GM12878 (cell line): ENCODE data around the gene KLF18. TPM values are rescaled to one million over a fixed set of nuclear protein-coding genes. Genes with fewer than 3 reads are reported as not detected.

Experiments
- ATAC-seq: fragments of 200-7000 bp; cut with Tn5 transposase; 3 replicates; pipeline ENCODE4 v1.9.1; 2020; ENCODE audit warnings: mild to moderate bottlenecking, moderate library complexity
- BruUV-seq: library from RNA; stranded (reverse); fragments of 400-500 nt; replicated peaks from 2 replicates; lab custom pipeline; 2021; lab: Mats Ljungman, UMichigan
- CTCF ChIA-PET: fragments of 300-600 bp; sonication (Branson Sonifier 250); formaldehyde crosslinking; extraction: SDS; loops from one replicate; lab custom pipeline; 2021; ENCODE audit warnings: inconsistent platforms; lab: Yijun Ruan, JAX
- POLR2A ChIA-PET: fragments of 350-600 bp; formaldehyde crosslinking; extraction: SDS; loops from one replicate; lab custom pipeline; 2021; ENCODE audit warnings: inconsistent platforms; lab: Charles Lee
- RAD21 ChIA-PET: fragments of 300-600 bp; sonication (Branson Sonifier 250); formaldehyde crosslinking; loops from one replicate; lab custom pipeline; 2023; ENCODE audit warnings: antibody characterized with exemption; ENCODE audit not compliant: unreplicated experiment; lab: Charles Lee
- SMC1A ChIA-PET: fragments of 300-600 bp; sonication (Branson Sonifier 250); formaldehyde crosslinking; loops from one replicate; lab custom pipeline; 2023; ENCODE audit not compliant: unreplicated experiment, uncharacterized antibody; lab: Charles Lee
- DNase-seq: peaks from one replicate; pipeline ENCODE4 v3.0.0-alpha.2; 2011; ENCODE audit warnings: low read depth, low spot score
- FAIRE-seq: peaks from 3 replicates; lab custom pipeline; 2011; peaks lifted over from hg19 to GRCh38; lab: Jason Lieb, UNC
- H2AFZ ChIP-seq: 2 replicates; pipeline ENCODE4 v1.6.0; 2011; ENCODE audit warnings: low read depth, low read length, control low read depth; ENCODE audit not compliant: control insufficient read depth
- H3K27ac ChIP-seq: 2 replicates; pipeline ENCODE4 v1.5.1; 2011; ENCODE audit warnings: control low read depth; ENCODE audit not compliant: control insufficient read depth, insufficient read depth
- H3K27me3 ChIP-seq, 2 experiments: replicated peaks in 1 of 2; 2 replicates each; pipeline versions ENCODE4 v1.6.0 to v1.6.1; 2011; ENCODE audit warnings: low read length in 1 of 2; ENCODE audit not compliant: control insufficient read depth in 2 of 2, insufficient read depth in 2 of 2
- H3K36me3 ChIP-seq, 2 experiments: 2 replicates each; pipeline ENCODE4 v1.5.1; 2011; ENCODE audit warnings: low read length in 1 of 2; ENCODE audit not compliant: control insufficient read depth in 2 of 2, insufficient read depth in 2 of 2
- H3K4me1 ChIP-seq: 2 replicates; pipeline ENCODE4 v1.6.1; 2011; ENCODE audit warnings: mild to moderate bottlenecking, low read length, moderate library complexity, mixed read lengths; ENCODE audit not compliant: control insufficient read depth, insufficient read depth
- H3K4me2 ChIP-seq: 2 replicates; pipeline ENCODE4 v1.6.0; 2011; ENCODE audit warnings: control low read depth; ENCODE audit not compliant: control insufficient read depth, insufficient read depth
- H3K4me3 ChIP-seq: fragments of 200-600 bp; sonication (generic); 2 replicates; pipeline ENCODE4 v1.5.1; 2016
- H3K79me2 ChIP-seq: 2 replicates; pipeline ENCODE4 v1.6.0; 2011; ENCODE audit warnings: low read length; ENCODE audit not compliant: control insufficient read depth, insufficient read depth
- H3K9ac ChIP-seq: 2 replicates; pipeline ENCODE4 v1.8.0; 2011; ENCODE audit warnings: low read length, control low read depth, mixed read lengths; ENCODE audit not compliant: control insufficient read depth, insufficient read depth
- H3K9me3 ChIP-seq: replicated peaks from 3 replicates; pipeline ENCODE4 v1.5.1; 2011; ENCODE audit warnings: mild to moderate bottlenecking, low read length; ENCODE audit not compliant: control insufficient read depth, insufficient read depth
- H4K20me1 ChIP-seq: 2 replicates; pipeline ENCODE4 v1.6.0; 2011; ENCODE audit not compliant: control insufficient read depth, insufficient read depth
- BRCA1 ChIP-seq: IDR thresholded peaks from 2 replicates; pipeline ENCODE4 v1.6.1; 2011; ENCODE audit warnings: low read depth, low read length, improper control_type of control experiment
- EGR1 ChIP-seq, 2 experiments: IDR thresholded peaks; 1 replicate in 1 of 2; 2 replicates in 1 of 2; pipeline ENCODE4 v1.6.1; 2011 to 2012; ENCODE audit warnings: low read depth in 2 of 2, low read length in 2 of 2, borderline replicate concordance in 1 of 2, mild to moderate bottlenecking in 1 of 2, moderate library complexity in 1 of 2
- FOXK2 ChIP-seq: fragments of 450-650 bp; IDR thresholded peaks from 2 replicates; pipeline ENCODE4 v1.6.1; 2017; ENCODE audit warnings: mild to moderate bottlenecking, moderate library complexity
- GABPA ChIP-seq: IDR thresholded peaks from 2 replicates; pipeline ENCODE4 v1.6.1; 2014; ENCODE audit warnings: antibody characterized with exemption, low read depth, mild to moderate bottlenecking, inconsistent platforms
- KDM1A ChIP-seq: fragments of 200-600 bp; sonication (generic); IDR thresholded peaks from 2 replicates; pipeline ENCODE4 v1.6.1; 2016; ENCODE audit warnings: borderline replicate concordance
- NFYB ChIP-seq: IDR thresholded peaks from 2 replicates; pipeline ENCODE4 v1.6.1; 2011; ENCODE audit warnings: low read depth, mild to moderate bottlenecking, low read length, improper control_type of control experiment, moderate library complexity; ENCODE audit not compliant: insufficient read depth
- NR2F1 ChIP-seq: fragments of 450-650 bp; conservative IDR thresholded peaks from 2 replicates; pipeline ENCODE4 v1.6.1; 2017; ENCODE audit warnings: mild to moderate bottlenecking
- SIX5 ChIP-seq: IDR thresholded peaks from 2 replicates; pipeline ENCODE4 v1.6.1; 2011; ENCODE audit warnings: mild to moderate bottlenecking, low read depth, low read length, moderate library complexity; ENCODE audit not compliant: severe bottlenecking
- SMAD1 ChIP-seq: fragments of 450-650 bp; IDR thresholded peaks from 2 replicates; pipeline ENCODE4 v1.6.1; 2018; ENCODE audit warnings: mild to moderate bottlenecking, low read depth; ENCODE audit not compliant: partially characterized antibody
- SMARCA5 ChIP-seq: fragments of 450-650 bp; IDR thresholded peaks from 2 replicates; pipeline ENCODE4 v1.6.1; 2017; ENCODE audit warnings: mild to moderate bottlenecking
- SREBF2 ChIP-seq: IDR thresholded peaks from 2 replicates; pipeline ENCODE4 v1.6.1; 2012; ENCODE audit warnings: mild to moderate bottlenecking, low read length
- TCF7 ChIP-seq: IDR thresholded peaks from 2 replicates; pipeline ENCODE4 v1.6.1; 2014; ENCODE audit warnings: antibody characterized with exemption, borderline replicate concordance
- WRNIP1 ChIP-seq: IDR thresholded peaks from 2 replicates; pipeline ENCODE4 v1.6.1; 2011; ENCODE audit warnings: low read depth, low read length, improper control_type of control experiment, borderline replicate concordance
- ZNF687 ChIP-seq: fragments of 450-650 bp; IDR thresholded peaks from 2 replicates; pipeline ENCODE4 v1.6.1; 2017; ENCODE audit warnings: mild to moderate bottlenecking, moderate library complexity
- ZZZ3 ChIP-seq: IDR thresholded peaks from 2 replicates; pipeline ENCODE4 v1.6.1; 2011; ENCODE audit warnings: low read depth; ENCODE audit not compliant: control insufficient read depth, insufficient read length
- WGBS: methylation state at CpG from one replicate; pipeline ENCODE4 v1.1.6; 2016; ENCODE audit warnings: low lambda C conversion rate; ENCODE audit not compliant: insufficient replicate concordance, insufficient coverage; ENCODE audit errors: missing lambda C conversion rate; 5-methylcytosine and 5-hydroxymethylcytosine counted together
- in situ Hi-C: fragments of 300-500 bp; cut with MboI; formaldehyde crosslinking; loops from 9 replicates; pipeline ENCODE4 v1.14.3; 2018; ENCODE audit warnings: mixed read lengths
- intact Hi-C: fragments of 100-400 bp; cut with micrococcal nuclease; formaldehyde crosslinking; loops from one replicate; pipeline ENCODE4 v1.14.2; 2022; ENCODE audit not compliant: unreplicated experiment
- polyA plus RNA-seq, 11 experiments: library from polyadenylated mRNA; depleted of rRNA in 4 of 11; unstranded in 6 of 11; stranded (reverse) in 5 of 11; fragments of >200 nt; fragmentation: Nextera tagmentation in 4 of 11; fragmentation: Illumina TruSeq in 1 of 11; extraction: Ambion mirVana in 4 of 11; extraction: Trizol in 1 of 11; gene quantifications; 1 replicate in 1 of 11; 2 replicates in 10 of 11; pipeline versions ENCODE4 v1.2.1 to v1.2.3, GENCODE V29; 2011 to 2016; ENCODE audit warnings: inconsistent platforms in 2 of 11, missing spikeins in 2 of 11, low read depth in 1 of 11
- total RNA-seq, 4 experiments: library from RNA; depleted of rRNA in 3 of 4; stranded (reverse); fragments of >200 nt in 3 of 4; fragmentation: Illumina TruSeq in 1 of 4; extraction: Trizol in 1 of 4; gene quantifications; 2 replicates each; pipeline versions ENCODE4 v1.2.1 to v1.2.3, GENCODE V29; 2013 to 2021
- TF ChIP-seq, protein P1 (sequence below): fragments of 150-350 bp; IDR thresholded peaks from 2 replicates; pipeline ENCODE4 v1.6.1; 2014; ENCODE audit warnings: mild to moderate bottlenecking, low read depth, low read length
- TF ChIP-seq, protein P2 (sequence below): fragments of 450-650 bp; IDR thresholded peaks from 2 replicates; pipeline ENCODE4 v1.6.1; 2018; ENCODE audit warnings: mild to moderate bottlenecking, low read depth, moderate library complexity; ENCODE audit not compliant: partially characterized antibody

KLF18 gene
- total and polyA plus RNA-seq, 10 of the 15 experiments (the other 5 are each of a cell fraction or from before 2014, with no cell fraction given), result not detected

DNA sequence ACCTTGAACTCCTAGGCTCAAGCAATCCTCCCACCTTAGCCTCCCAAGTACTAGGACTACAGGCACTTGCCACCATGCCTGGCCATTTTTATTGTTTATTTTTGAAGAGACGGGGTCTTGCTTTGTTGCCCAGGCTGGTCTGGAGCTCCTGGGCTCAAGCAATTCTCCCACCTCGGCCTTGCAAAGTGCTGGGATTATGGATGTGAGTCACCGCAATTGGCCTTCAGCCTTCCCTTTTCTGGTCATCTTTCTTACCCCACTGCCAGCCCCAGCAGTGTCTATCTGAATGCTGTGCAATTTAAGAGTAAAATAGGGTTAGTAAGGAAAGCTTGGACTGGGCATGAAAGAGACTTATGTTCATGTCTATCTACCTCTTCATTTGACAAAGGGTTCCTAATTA is 28.9 kb downstream of the KLF18 start (continued):
- TF ChIP-seq, protein P1, sequence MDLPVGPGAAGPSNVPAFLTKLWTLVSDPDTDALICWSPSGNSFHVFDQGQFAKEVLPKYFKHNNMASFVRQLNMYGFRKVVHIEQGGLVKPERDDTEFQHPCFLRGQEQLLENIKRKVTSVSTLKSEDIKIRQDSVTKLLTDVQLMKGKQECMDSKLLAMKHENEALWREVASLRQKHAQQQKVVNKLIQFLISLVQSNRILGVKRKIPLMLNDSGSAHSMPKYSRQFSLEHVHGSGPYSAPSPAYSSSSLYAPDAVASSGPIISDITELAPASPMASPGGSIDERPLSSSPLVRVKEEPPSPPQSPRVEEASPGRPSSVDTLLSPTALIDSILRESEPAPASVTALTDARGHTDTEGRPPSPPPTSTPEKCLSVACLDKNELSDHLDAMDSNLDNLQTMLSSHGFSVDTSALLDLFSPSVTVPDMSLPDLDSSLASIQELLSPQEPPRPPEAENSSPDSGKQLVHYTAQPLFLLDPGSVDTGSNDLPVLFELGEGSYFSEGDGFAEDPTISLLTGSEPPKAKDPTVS, result no peak
- TF ChIP-seq SIX5, result no peak
- TF ChIP-seq ZNF687, result no peak
- TF ChIP-seq NFYB, result no peak
- TF ChIP-seq SMARCA5, result no peak
- no peak for TF ChIP-seq SREBF2

GRCh38 chr1:44111861-44112260 is 29.6 kb downstream of the KLF18 start:
- WGBS, result 67% methylated on average over 4 of the region's 4 CpGs
- Histone ChIP-seq H2AFZ (no peak overlapping the region), H3K4me3 (no peak overlapping the region), H3K27ac (no peak overlapping the region), H3K9ac (no peak overlapping the region), H3K4me1 (no peaks in the 10 kb centered on the region), H4K20me1 (no peaks in the 10 kb centered on the region), H3K27me3 (no peaks in the 10 kb centered on the region), H3K79me2 (no peaks in the 10 kb centered on the region), H3K9me3 (no peaks in the 10 kb centered on the region), H3K4me2 (no peak overlapping the region), H3K36me3 (no peaks in the 10 kb centered on the region)
- in situ Hi-C loops, result no loop called here
- FAIRE-seq (no peak), ATAC-seq (no peak), DNase-seq (no peak)
- no TSS peak for BruUV-seq
- intact Hi-C loops, result no loop called here
- CTCF ChIA-PET, result interaction anchor here (1.1 to 1.2 kb wide), 2 partner anchors 64 to 72 kb away, joined by 3 read pairs; no protein-coding TSS in a partner anchor
- SMC1A ChIA-PET, result interaction anchor here (1.0 to 1.3 kb wide), 2 partner anchors 13 to 43 kb away, joined by 4 read pairs; no protein-coding TSS in a partner anchor
- RAD21 ChIA-PET, result no interaction called here
- POLR2A ChIA-PET, result no interaction called here
- TF ChIP-seq ZZZ3 (no peak), KDM1A (no peak), TCF7 (no peak), FOXK2 (no peak), SMAD1 (no peak), BRCA1 (no peak), NR2F1 (no peak), GABPA (no peak), WRNIP1 (no peak), EGR1 (IDR thresholded peaks at IDR 0.05; ENCODE audit: borderline replicate concordance in 1 of 2, low read depth in 2 of 2, low read length in 2 of 2) (no peak)
- TF ChIP-seq, protein P2, sequence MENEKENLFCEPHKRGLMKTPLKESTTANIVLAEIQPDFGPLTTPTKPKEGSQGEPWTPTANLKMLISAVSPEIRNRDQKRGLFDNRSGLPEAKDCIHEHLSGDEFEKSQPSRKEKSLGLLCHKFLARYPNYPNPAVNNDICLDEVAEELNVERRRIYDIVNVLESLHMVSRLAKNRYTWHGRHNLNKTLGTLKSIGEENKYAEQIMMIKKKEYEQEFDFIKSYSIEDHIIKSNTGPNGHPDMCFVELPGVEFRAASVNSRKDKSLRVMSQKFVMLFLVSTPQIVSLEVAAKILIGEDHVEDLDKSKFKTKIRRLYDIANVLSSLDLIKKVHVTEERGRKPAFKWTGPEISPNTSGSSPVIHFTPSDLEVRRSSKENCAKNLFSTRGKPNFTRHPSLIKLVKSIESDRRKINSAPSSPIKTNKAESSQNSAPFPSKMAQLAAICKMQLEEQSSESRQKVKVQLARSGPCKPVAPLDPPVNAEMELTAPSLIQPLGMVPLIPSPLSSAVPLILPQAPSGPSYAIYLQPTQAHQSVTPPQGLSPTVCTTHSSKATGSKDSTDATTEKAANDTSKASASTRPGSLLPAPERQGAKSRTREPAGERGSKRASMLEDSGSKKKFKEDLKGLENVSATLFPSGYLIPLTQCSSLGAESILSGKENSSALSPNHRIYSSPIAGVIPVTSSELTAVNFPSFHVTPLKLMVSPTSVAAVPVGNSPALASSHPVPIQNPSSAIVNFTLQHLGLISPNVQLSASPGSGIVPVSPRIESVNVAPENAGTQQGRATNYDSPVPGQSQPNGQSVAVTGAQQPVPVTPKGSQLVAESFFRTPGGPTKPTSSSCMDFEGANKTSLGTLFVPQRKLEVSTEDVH, result no peak
